ENCODE results near the gene PLEKHN1. TPM values are rescaled to one million over a fixed set of nuclear protein-coding genes. Genes with fewer than 3 reads are reported as not detected.

Gene PLEKHN1
- total and polyA plus RNA-seq, 4 experiments from 2014 or later, result 0.50 to 2.9 (median 2.2) TPM; not detected in 1

DNA sequence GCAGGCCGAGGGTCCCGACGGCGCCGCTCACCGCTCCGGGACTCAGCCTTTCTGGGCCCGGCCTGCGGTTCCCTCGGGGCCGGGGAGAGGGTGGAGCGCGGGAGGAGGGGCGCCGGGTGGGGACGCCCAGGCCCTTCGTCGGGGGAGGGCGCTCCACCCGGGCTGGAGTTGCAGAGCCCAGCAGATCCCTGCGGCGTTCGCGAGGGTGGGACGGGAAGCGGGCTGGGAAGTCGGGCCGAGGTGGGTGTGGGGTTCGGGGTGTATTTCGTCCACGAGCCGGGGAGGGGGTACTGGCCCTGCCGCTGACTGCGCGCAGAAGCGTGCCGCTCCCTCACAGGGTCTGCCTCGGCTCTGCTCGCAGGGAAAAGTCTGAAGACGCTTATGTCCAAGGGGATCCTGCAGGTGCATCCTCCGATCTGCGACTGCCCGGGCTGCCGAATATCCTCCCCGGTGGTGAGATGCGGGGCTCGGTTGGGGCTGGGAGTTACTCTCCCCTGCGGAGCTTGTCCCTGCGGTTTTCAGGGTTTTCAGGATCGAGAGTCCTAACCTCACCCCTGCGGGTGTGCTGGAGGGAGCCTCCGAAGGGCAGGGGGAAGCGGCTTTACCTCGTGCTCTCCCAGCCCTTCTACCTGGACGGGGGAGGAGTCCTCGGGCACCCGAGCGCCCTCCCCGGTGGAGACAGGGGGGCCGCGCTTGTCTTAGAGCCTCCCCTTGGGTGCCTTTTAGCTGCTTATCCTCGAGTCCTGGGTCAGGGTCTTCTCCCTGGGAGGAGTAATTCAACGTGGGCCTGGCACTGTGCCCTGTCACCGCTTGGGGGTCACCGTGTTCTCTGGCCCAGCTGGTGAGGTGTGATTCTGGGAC is 40.5 kb upstream of the PLEKHN1 start:
- ChIA-PET POLR2A (ENCODE audit: partially characterized antibody) (no interaction called here), CTCF (ENCODE audit: partially characterized antibody) (no interaction called here)
- Histone ChIP-seq H3K4me1 (ENCODE audit: insufficient read depth, low read length) (peaks cover 26% of the 10 kb centered on the region), H3K27ac (ENCODE audit: low read depth, low read length) (no peak overlapping the region), H3K36me3 (ENCODE audit: insufficient read depth, low read length) (no peaks in the 10 kb centered on the region), H3K9me3 (ENCODE audit: control insufficient read depth in 1 of 2, low read length in 2 of 2) (no peaks in the 10 kb centered on the region), H3K4me3 (ENCODE audit: low read length in 2 of 2) (no peak overlapping the region), H3K27me3 (ENCODE audit: insufficient read depth, low read length) (peaks cover 28% of the 10 kb centered on the region)
- Mint-ChIP-seq H3K27me3 (peaks cover 22 to 31% of the 10 kb centered on the region in 2 donors), H3K9me3 (peaks cover 0 to 3% (median 0%) of the 10 kb centered on the region in 8 donors), H3K4me1 (peaks cover 7 to 24% (median 14%) of the 10 kb centered on the region in 4 donors), H3K4me3 (peak overlapping the region; percentile 36 to 74 (median 63)), H3K27ac (peak overlapping the region in 1 of 7 donors; percentile 60), H3K36me3 (peaks cover 0 to 1% of the 10 kb centered on the region in 2 donors)
- intact Hi-C loops (cut with micrococcal nuclease), result no loop called here
- no peak for DNase-seq

DNA sequence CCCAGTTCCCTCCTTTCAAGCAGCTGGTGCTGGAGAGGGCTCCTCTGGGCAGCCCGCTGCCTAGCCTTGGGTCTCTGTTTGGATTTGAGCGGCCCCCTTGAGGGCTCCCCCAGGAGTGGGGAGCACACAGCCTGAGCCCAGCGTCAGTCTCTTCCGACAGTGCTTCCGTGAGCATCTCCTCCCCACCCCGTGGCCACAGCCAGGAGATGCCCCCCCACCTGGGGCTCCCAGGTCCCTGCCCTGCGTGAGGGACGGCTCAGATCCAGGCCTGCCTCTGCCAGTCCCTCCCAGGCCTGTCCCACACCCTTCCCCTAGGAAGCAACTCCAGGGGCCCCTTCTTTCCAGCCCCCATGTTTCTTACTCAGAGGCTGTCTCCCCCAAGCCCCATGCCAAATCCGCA is 39.0 kb upstream of the PLEKHN1 start:
- Mint-ChIP-seq H3K27ac (no peak overlapping the region), H3K4me1 (peaks cover 5 to 15% (median 8%) of the 10 kb centered on the region in 4 donors), H3K4me3 (no peak overlapping the region), H3K9me3 (no peaks in the 10 kb centered on the region), H3K27me3 (peaks cover 18 to 26% of the 10 kb centered on the region in 2 donors), H3K36me3 (peaks cover 0 to 1% of the 10 kb centered on the region in 2 donors)
- POLR2A ChIA-PET (ENCODE audit: partially characterized antibody), result no interaction called here
- H3K4me3 ChIP-seq (ENCODE audit: low read length in 2 of 2), result no peak overlapping the region
- intact Hi-C loops (cut with micrococcal nuclease), result no loop called here
- H3K27ac ChIP-seq (ENCODE audit: low read depth, low read length), result no peak overlapping the region
- peaks cover 19% of the 10 kb centered on the region for H3K4me1 ChIP-seq (ENCODE audit: insufficient read depth, low read length)
- H3K27me3 ChIP-seq (ENCODE audit: insufficient read depth, low read length), result peaks cover 18% of the 10 kb centered on the region
- no peaks in the 10 kb centered on the region for H3K9me3 ChIP-seq (ENCODE audit: control insufficient read depth in 1 of 2, low read length in 2 of 2)
- no peak for DNase-seq
- no peaks in the 10 kb centered on the region for H3K36me3 ChIP-seq (ENCODE audit: insufficient read depth, low read length)
- CTCF ChIA-PET (ENCODE audit: partially characterized antibody), result no interaction called here

DNA sequence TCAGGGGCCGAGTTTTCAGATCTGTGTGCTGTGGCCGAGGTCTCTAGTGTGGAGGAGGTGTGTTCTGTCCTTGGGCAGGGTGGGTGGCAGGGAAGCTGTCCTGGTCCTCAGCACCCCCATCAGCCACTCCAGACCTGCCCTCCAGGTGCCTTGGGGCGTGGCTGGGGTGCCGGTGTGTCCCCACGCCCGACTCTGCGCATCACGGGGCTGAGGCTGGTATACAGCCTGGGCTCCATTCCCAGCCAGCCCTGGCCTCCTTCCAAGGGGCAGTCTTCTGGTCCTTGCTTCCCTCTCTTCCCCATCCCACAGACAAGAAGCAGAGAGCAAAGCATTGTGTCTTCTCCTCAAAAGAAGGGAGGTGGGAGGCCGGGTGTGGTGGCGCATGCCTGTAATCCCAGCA is 38.5 kb upstream of the PLEKHN1 start:
- Histone ChIP-seq H3K27me3 (ENCODE audit: insufficient read depth, low read length) (peaks cover 15% of the 10 kb centered on the region), H3K36me3 (ENCODE audit: insufficient read depth, low read length) (no peaks in the 10 kb centered on the region), H3K9me3 (ENCODE audit: control insufficient read depth in 1 of 2, low read length in 2 of 2) (no peaks in the 10 kb centered on the region), H3K4me3 (ENCODE audit: low read length in 2 of 2) (no peak overlapping the region), H3K4me1 (ENCODE audit: insufficient read depth, low read length) (peaks cover 15% of the 10 kb centered on the region), H3K27ac (ENCODE audit: low read depth, low read length) (no peak overlapping the region)
- intact Hi-C loops (cut with micrococcal nuclease), result no loop called here
- Mint-ChIP-seq H3K27ac (no peak overlapping the region), H3K9me3 (no peaks in the 10 kb centered on the region), H3K4me1 (peaks cover 5 to 12% (median 8%) of the 10 kb centered on the region in 4 donors), H3K27me3 (peaks cover 17 to 24% of the 10 kb centered on the region in 2 donors), H3K36me3 (peaks cover 0 to 1% of the 10 kb centered on the region in 2 donors), H3K4me3 (peak overlapping the region in 1 of 8 donors; percentile 20)
- POLR2A ChIA-PET (ENCODE audit: partially characterized antibody), result no interaction called here
- DNase-seq, result no peak
- CTCF ChIA-PET (ENCODE audit: partially characterized antibody), result no interaction called here

DNA sequence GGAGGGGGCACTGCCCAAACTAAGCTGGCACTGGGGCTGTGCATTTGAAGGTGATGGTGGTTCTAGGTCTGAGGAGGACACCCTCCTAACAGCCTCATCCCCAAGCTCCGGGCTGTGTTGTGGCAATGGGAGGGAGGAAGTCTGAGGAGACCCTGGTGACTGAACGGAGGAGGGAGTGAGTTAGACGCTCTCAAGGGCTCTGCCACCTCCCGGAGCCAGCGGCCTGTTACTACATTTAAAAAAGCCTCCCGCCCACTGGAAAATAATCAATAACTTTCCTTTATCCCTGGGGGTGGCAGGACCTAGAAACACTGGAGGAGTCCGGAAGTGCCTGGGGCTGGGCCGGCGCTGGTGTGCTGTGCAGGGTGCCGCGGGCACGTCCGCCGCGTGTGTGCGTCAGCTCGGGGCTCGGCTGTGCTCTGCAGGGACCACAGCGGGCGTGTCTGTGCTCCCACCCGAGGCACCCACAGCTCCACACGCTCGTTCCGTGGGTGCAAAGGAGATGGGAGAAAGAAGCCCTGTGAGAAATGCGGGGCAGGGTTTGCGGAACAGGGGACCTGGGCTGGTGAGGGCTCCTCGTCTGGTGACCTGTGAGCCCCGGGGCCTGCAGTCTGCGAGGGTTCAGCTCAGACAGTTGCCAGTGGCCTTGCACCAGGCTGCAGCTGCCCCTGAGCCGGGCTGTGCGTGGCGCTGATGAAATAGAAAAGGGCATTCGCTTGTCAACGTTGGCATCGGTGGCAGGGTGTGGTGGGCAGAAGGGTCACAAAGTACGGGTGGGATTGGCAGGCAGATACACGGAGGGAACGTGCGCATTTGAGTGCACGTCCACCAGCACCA is 37.2 kb upstream of the PLEKHN1 start:
- H3K27ac Mint-ChIP-seq, result no peak overlapping the region
- ChIA-PET CTCF (ENCODE audit: partially characterized antibody) (no interaction called here), POLR2A (ENCODE audit: partially characterized antibody) (no interaction called here)

GRCh38 chr1:929712-930632 is 36.3 kb upstream of the PLEKHN1 start:
- H3K4me1 Mint-ChIP-seq, result peaks cover 2 to 5% (median 3%) of the 10 kb centered on the region in 4 donors
- Histone ChIP-seq H3K4me3 (ENCODE audit: low read length in 2 of 2) (no peak overlapping the region), H3K9me3 (ENCODE audit: control insufficient read depth in 1 of 2, low read length in 2 of 2) (no peaks in the 10 kb centered on the region), H3K27me3 (ENCODE audit: insufficient read depth, low read length) (peaks cover 10% of the 10 kb centered on the region), H3K36me3 (ENCODE audit: insufficient read depth, low read length) (no peaks in the 10 kb centered on the region), H3K27ac (ENCODE audit: low read depth, low read length) (no peak overlapping the region), H3K4me1 (ENCODE audit: insufficient read depth, low read length) (peaks cover 7% of the 10 kb centered on the region)
- intact Hi-C loops (cut with micrococcal nuclease), result no loop called here
- CTCF ChIA-PET (ENCODE audit: partially characterized antibody), result no interaction called here
- no peaks in the 10 kb centered on the region for H3K36me3 Mint-ChIP-seq
- POLR2A ChIA-PET (ENCODE audit: partially characterized antibody), result no interaction called here
- H3K9me3 Mint-ChIP-seq, result no peaks in the 10 kb centered on the region
- peaks cover 10 to 21% of the 10 kb centered on the region in 2 donors for H3K27me3 Mint-ChIP-seq
- no peak overlapping the region for H3K27ac Mint-ChIP-seq
- DNase-seq, result no peak
- H3K4me3 Mint-ChIP-seq, result no peak overlapping the region

More for the DNA sequence above, 37.2 kb upstream of the PLEKHN1 start:
- Histone ChIP-seq H3K27ac (ENCODE audit: low read depth, low read length) (no peak overlapping the region), H3K27me3 (ENCODE audit: insufficient read depth, low read length) (peaks cover 10% of the 10 kb centered on the region), H3K36me3 (ENCODE audit: insufficient read depth, low read length) (no peaks in the 10 kb centered on the region), H3K4me1 (ENCODE audit: insufficient read depth, low read length) (peaks cover 7% of the 10 kb centered on the region), H3K9me3 (ENCODE audit: control insufficient read depth in 1 of 2, low read length in 2 of 2) (no peaks in the 10 kb centered on the region), H3K4me3 (ENCODE audit: low read length in 2 of 2) (no peak overlapping the region)
- Mint-ChIP-seq H3K27me3 (peaks cover 10 to 19% of the 10 kb centered on the region in 2 donors), H3K4me1 (peaks cover 0 to 5% (median 2%) of the 10 kb centered on the region in 4 donors), H3K9me3 (no peaks in the 10 kb centered on the region), H3K36me3 (no peaks in the 10 kb centered on the region), H3K4me3 (no peak overlapping the region)
- no peak for DNase-seq
- intact Hi-C loops (cut with micrococcal nuclease), result no loop called here

GRCh38 chr1:930633-931138 is 35.6 kb upstream of the PLEKHN1 start:
- ChIA-PET CTCF (ENCODE audit: partially characterized antibody) (no interaction called here), POLR2A (ENCODE audit: partially characterized antibody) (no interaction called here)
- Mint-ChIP-seq H3K27ac (no peak overlapping the region), H3K4me1 (peaks cover 2 to 7% (median 4%) of the 10 kb centered on the region in 4 donors), H3K4me3 (no peak overlapping the region), H3K27me3 (peaks cover 12 to 24% of the 10 kb centered on the region in 2 donors), H3K9me3 (no peaks in the 10 kb centered on the region), H3K36me3 (no peaks in the 10 kb centered on the region)
- H3K4me3 ChIP-seq (ENCODE audit: low read length in 2 of 2), result no peak overlapping the region
- no peak overlapping the region for H3K27ac ChIP-seq (ENCODE audit: low read depth, low read length)
- no peaks in the 10 kb centered on the region for H3K9me3 ChIP-seq (ENCODE audit: control insufficient read depth in 1 of 2, low read length in 2 of 2)
- H3K36me3 ChIP-seq (ENCODE audit: insufficient read depth, low read length), result no peaks in the 10 kb centered on the region
- peaks cover 4% of the 10 kb centered on the region for H3K4me1 ChIP-seq (ENCODE audit: insufficient read depth, low read length)
- DNase-seq, result no peak
- peaks cover 10% of the 10 kb centered on the region for H3K27me3 ChIP-seq (ENCODE audit: insufficient read depth, low read length)
- intact Hi-C loops (cut with micrococcal nuclease), result no loop called here

All from CD4-positive, alpha-beta memory T cell (primary cell).